Measurements from ENCODE around the gene PAGE1. TPM values are rescaled to one million over a fixed set of nuclear protein-coding genes. Genes with fewer than 3 reads are reported as not detected.
A peak's percentile ranks its signal among the peaks of the same experiment; 100 is the strongest.
"Not testable (repeated sequence)": the region's sequence is repeated elsewhere in the genome, so short reads cannot be mapped to it uniquely, and the experiment has no call there.

Gene PAGE1
- not detected for polyA plus RNA-seq (ENCODE audit: insufficient read length in 4 of 4)

GRCh38 chrX:49695276-49696180 is at the start of gene PAGE1:
Gene PAGE1 (minus strand): TSS chrX:49695984. CDS start chrX:49694770, 1,214 bp downstream.
- no peak for DNase-seq (ENCODE audit: low read depth in 4 of 4, low spot score in 3 of 4)

- DNase-seq (ENCODE audit: low read depth in 4 of 4, low spot score in 3 of 4), result not testable (repeated sequence)
Observed at GRCh38 chrX:49741501-49741900, 45.7 kb upstream of the PAGE1 start.

- no peak for DNase-seq (ENCODE audit: low read depth in 4 of 4, low spot score in 3 of 4)
Observed at GRCh38 chrX:49727847-49728246, 32.1 kb upstream of the PAGE1 start.

- DNase-seq (ENCODE audit: low read depth in 4 of 4, low spot score in 3 of 4), result no peak
Observed at GRCh38 chrX:49726966-49727365, 31.2 kb upstream of the PAGE1 start.

GRCh38 chrX:49725923-49726904 is 30.4 kb upstream of the PAGE1 start:
- no peak for DNase-seq (ENCODE audit: low read depth in 4 of 4, low spot score in 3 of 4)

GRCh38 chrX:49725401-49725800 is 29.6 kb upstream of the PAGE1 start:
- DNase-seq (ENCODE audit: low read depth in 4 of 4, low spot score in 3 of 4), result no peak

- DNase-seq (ENCODE audit: low read depth in 4 of 4, low spot score in 3 of 4), result not testable (repeated sequence)
Observed at GRCh38 chrX:49720106-49720505, 24.3 kb upstream of the PAGE1 start.

- DNase-seq (ENCODE audit: low read depth in 4 of 4, low spot score in 3 of 4), result no peak
Observed at GRCh38 chrX:49712577-49712976, 16.8 kb upstream of the PAGE1 start.

GRCh38 chrX:49710744-49711319 is 15.0 kb upstream of the PAGE1 start:
- no peak for DNase-seq (ENCODE audit: low read depth in 4 of 4, low spot score in 3 of 4)

GRCh38 chrX:49704691-49705404 is 9.1 kb upstream of the PAGE1 start:
- DNase-seq (ENCODE audit: low read depth in 4 of 4, low spot score in 3 of 4), result peak in 1 of 4 donors; percentile 2

GRCh38 chrX:49701933-49702332 is 6.1 kb upstream of the PAGE1 start:
- DNase-seq (ENCODE audit: low read depth in 4 of 4, low spot score in 3 of 4), result no peak

GRCh38 chrX:49701323-49701722 is 5.5 kb upstream of the PAGE1 start:
- no peak for DNase-seq (ENCODE audit: low read depth in 4 of 4, low spot score in 3 of 4)

GRCh38 chrX:49675075-49675719 is 20.6 kb downstream of the PAGE1 start:
- DNase-seq (ENCODE audit: low read depth in 4 of 4, low spot score in 3 of 4), result no peak

GRCh38 chrX:49673394-49673793 is 22.4 kb downstream of the PAGE1 start:
- DNase-seq (ENCODE audit: low read depth in 4 of 4, low spot score in 3 of 4), result no peak

GRCh38 chrX:49664824-49665223 is 31.0 kb downstream of the PAGE1 start:
- DNase-seq (ENCODE audit: low read depth in 4 of 4, low spot score in 3 of 4), result no peak

GRCh38 chrX:49661881-49662280 is 33.9 kb downstream of the PAGE1 start:
- DNase-seq (ENCODE audit: low read depth in 4 of 4, low spot score in 3 of 4), result no peak

- DNase-seq (ENCODE audit: low read depth in 4 of 4, low spot score in 3 of 4), result no peak
Observed at GRCh38 chrX:49659771-49660170, 36.0 kb downstream of the PAGE1 start.

GRCh38 chrX:49656533-49656932 is 39.3 kb downstream of the PAGE1 start:
- DNase-seq (ENCODE audit: low read depth in 4 of 4, low spot score in 3 of 4), result no peak

- DNase-seq (ENCODE audit: low read depth in 4 of 4, low spot score in 3 of 4), result no peak
Observed at GRCh38 chrX:49644991-49645637, 50.7 kb downstream of the PAGE1 start.

Measured in left renal pelvis (tissue), 4 donors.